Neural cell (in vitro differentiated cells): ENCODE data around the gene GNB3. TPM values are rescaled to one million over a fixed set of nuclear protein-coding genes. Genes with fewer than 3 reads are reported as not detected.

Experiments
- H2AFZ ChIP-seq: fragments of 200-600, 300-800 bp; sonication (generic), shearing (Covaris generic); 2 replicates; pipeline ENCODE4 v1.6.0; 2014; ENCODE audit warnings: low read depth, mild to moderate bottlenecking, antibody characterized with exemption, low read length, moderate library complexity
- H3F3A ChIP-seq: fragments of 200-600 bp; shearing (Covaris generic); 2 replicates; pipeline ENCODE4 v1.6.1; 2016; ENCODE audit warnings: mild to moderate bottlenecking, moderate library complexity, mixed read lengths, antibody characterized with exemption, low read length; ENCODE audit not compliant: insufficient read depth, poor library complexity, severe bottlenecking
- H3K27ac ChIP-seq: fragments of 200-600, 300-800 bp; sonication (generic), shearing (Covaris generic); 2 replicates; pipeline ENCODE4 v1.5.1; 2014; ENCODE audit warnings: mild to moderate bottlenecking, low read length, moderate library complexity
- H3K27me3 ChIP-seq: fragments of 300-800, 200-600 bp; sonication (generic), shearing (Covaris generic); 2 replicates; pipeline ENCODE4 v1.6.0; 2014; ENCODE audit warnings: mild to moderate bottlenecking, low read depth, low read length, moderate library complexity; ENCODE audit not compliant: insufficient read depth
- H3K36me3 ChIP-seq: fragments of 300-800, 200-600 bp; sonication (generic), shearing (Covaris generic); 2 replicates; pipeline ENCODE4 v1.5.1; 2014; ENCODE audit warnings: mild to moderate bottlenecking, antibody characterized with exemption, low read length, moderate library complexity; ENCODE audit not compliant: insufficient read depth
- H3K4me2 ChIP-seq: fragments of 300-800, 200-600 bp; sonication (generic), shearing (Covaris generic); 2 replicates; pipeline ENCODE4 v1.6.0; 2014; ENCODE audit warnings: mild to moderate bottlenecking, low read length
- H3K4me3 ChIP-seq: fragments of 300-800, 200-600 bp; sonication (generic), shearing (Covaris generic); 2 replicates; pipeline ENCODE4 v1.5.1; 2014; ENCODE audit warnings: mild to moderate bottlenecking, low read length, moderate library complexity
- H3K79me2 ChIP-seq: fragments of 200-600 bp; shearing (Covaris generic); replicated peaks from 2 replicates; pipeline ENCODE4 v1.6.0; 2014; ENCODE audit warnings: mild to moderate bottlenecking, low read length, moderate library complexity; ENCODE audit not compliant: insufficient read depth
- H3K9ac ChIP-seq: fragments of 300-800, 200-600 bp; sonication (generic), shearing (Covaris generic); 2 replicates; pipeline ENCODE4 v1.6.1; 2016; ENCODE audit warnings: mild to moderate bottlenecking, low read length, mixed read lengths
- H3K9me2 ChIP-seq: fragments of 200-600 bp; shearing (Covaris generic); 2 replicates; pipeline ENCODE4 v1.6.1; 2016; ENCODE audit warnings: mild to moderate bottlenecking, low read length, mixed read lengths; ENCODE audit not compliant: insufficient read depth
- H3K9me3 ChIP-seq: fragments of 200-600, 300-800 bp; sonication (generic), shearing (Covaris generic); 2 replicates; pipeline ENCODE4 v1.6.1; 2016; ENCODE audit warnings: mild to moderate bottlenecking, mixed run types, low read length, moderate library complexity, mixed read lengths
- H4K20me1 ChIP-seq: fragments of 200-600 bp; shearing (Covaris generic); 2 replicates; pipeline ENCODE4 v1.6.1; 2016; ENCODE audit warnings: mild to moderate bottlenecking, mixed run types; ENCODE audit not compliant: insufficient read depth
- EP300 ChIP-seq: fragments of 450-650 bp; conservative IDR thresholded peaks from 2 replicates; pipeline ENCODE4 v1.6.1; 2014; ENCODE audit warnings: antibody characterized with exemption, mild to moderate bottlenecking, moderate library complexity; ENCODE audit not compliant: poor library complexity, severe bottlenecking
- POLR2AphosphoS5 ChIP-seq: IDR thresholded peaks from 2 replicates; pipeline ENCODE4 v1.6.1; 2012
- RAD21 ChIP-seq: fragments of 450-650 bp; conservative IDR thresholded peaks from 2 replicates; pipeline ENCODE4 v1.6.1; 2014; ENCODE audit warnings: antibody characterized with exemption, mild to moderate bottlenecking, moderate library complexity
- REST ChIP-seq: IDR thresholded peaks from 2 replicates; pipeline ENCODE4 v1.6.1; 2012; ENCODE audit warnings: borderline replicate concordance
- SMC3 ChIP-seq: fragments of 450-650 bp; conservative IDR thresholded peaks from 2 replicates; pipeline ENCODE4 v1.6.1; 2014; ENCODE audit warnings: antibody characterized with exemption, mild to moderate bottlenecking, moderate library complexity; ENCODE audit not compliant: poor library complexity
- TAF1 ChIP-seq: IDR thresholded peaks from 2 replicates; pipeline ENCODE4 v1.6.1; 2012; ENCODE audit warnings: low read depth
- polyA plus RNA-seq: library from polyadenylated mRNA; depleted of rRNA; stranded (reverse); fragments of >200 nt; gene quantifications from 2 replicates; pipeline ENCODE4 v1.2.3, GENCODE V29; 2014
- TF ChIP-seq, protein P1 (sequence below): fragments of 450-650 bp; IDR thresholded peaks from 2 replicates; pipeline ENCODE4 v1.5.1; 2014; ENCODE audit warnings: antibody characterized with exemption, mild to moderate bottlenecking, moderate library complexity; ENCODE audit not compliant: poor library complexity, severe bottlenecking

GNB3 gene
- polyA plus RNA-seq, 1 donor from 2014 or later = 18.8 TPM

GRCh38 chr12:6861391-6861790 lies 20.7 kb downstream of the GNB3 start:
- Histone ChIP-seq H3K27me3 (no peaks in the 10 kb centered on the region), H3K79me2 (no peaks in the 10 kb centered on the region), H3K9me3 (no peaks in the 10 kb centered on the region), H3K27ac (no peak overlapping the region), H3K9ac (no peak overlapping the region), H3K9me2 (no peaks in the 10 kb centered on the region), H2AFZ (no peak overlapping the region), H4K20me1 (no peaks in the 10 kb centered on the region), H3K4me2 (no peak overlapping the region), H3K36me3 (peaks cover 4% of the 10 kb centered on the region), H3F3A (no peaks in the 10 kb centered on the region), H3K4me3 (no peak overlapping the region)
- TF ChIP-seq EP300 (no peak), POLR2AphosphoS5 (no peak), RAD21 (no peak), TAF1 (no peak)
- TF ChIP-seq, protein P1, sequence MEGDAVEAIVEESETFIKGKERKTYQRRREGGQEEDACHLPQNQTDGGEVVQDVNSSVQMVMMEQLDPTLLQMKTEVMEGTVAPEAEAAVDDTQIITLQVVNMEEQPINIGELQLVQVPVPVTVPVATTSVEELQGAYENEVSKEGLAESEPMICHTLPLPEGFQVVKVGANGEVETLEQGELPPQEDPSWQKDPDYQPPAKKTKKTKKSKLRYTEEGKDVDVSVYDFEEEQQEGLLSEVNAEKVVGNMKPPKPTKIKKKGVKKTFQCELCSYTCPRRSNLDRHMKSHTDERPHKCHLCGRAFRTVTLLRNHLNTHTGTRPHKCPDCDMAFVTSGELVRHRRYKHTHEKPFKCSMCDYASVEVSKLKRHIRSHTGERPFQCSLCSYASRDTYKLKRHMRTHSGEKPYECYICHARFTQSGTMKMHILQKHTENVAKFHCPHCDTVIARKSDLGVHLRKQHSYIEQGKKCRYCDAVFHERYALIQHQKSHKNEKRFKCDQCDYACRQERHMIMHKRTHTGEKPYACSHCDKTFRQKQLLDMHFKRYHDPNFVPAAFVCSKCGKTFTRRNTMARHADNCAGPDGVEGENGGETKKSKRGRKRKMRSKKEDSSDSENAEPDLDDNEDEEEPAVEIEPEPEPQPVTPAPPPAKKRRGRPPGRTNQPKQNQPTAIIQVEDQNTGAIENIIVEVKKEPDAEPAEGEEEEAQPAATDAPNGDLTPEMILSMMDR = no peak

DNA sequence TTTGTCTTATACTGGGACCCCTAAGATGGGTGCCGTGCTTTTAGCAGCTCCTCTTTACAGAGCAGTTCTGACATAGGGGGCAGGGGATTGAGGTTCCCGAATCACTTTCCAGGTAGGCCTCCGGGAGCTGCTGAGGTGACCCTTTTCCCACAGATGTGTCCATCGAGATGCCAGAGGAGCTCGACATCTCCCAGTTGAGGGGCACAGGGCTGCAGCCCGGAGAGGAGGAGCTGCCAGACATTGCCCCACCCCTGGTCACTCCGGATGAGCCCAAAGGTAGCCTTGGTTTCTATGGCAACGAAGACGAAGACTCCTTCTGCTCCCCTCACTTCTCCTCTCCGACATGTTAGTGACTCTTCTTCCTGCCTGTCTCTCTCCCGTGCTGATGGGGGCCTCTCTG lies 22.3 kb downstream of the GNB3 start:
- Histone ChIP-seq H4K20me1 (no peaks in the 10 kb centered on the region), H3K9ac (no peak overlapping the region), H3K9me2 (no peaks in the 10 kb centered on the region), H3K36me3 (no peaks in the 10 kb centered on the region), H3K4me2 (no peak overlapping the region), H3K27me3 (no peaks in the 10 kb centered on the region), H3K27ac (no peak overlapping the region), H3K79me2 (no peaks in the 10 kb centered on the region), H2AFZ (no peak overlapping the region), H3K9me3 (no peaks in the 10 kb centered on the region), H3F3A (peaks cover 3% of the 10 kb centered on the region), H3K4me3 (no peak overlapping the region)
- no peak for TF ChIP-seq REST
- TF ChIP-seq SMC3 = no peak
- TF ChIP-seq, protein P1 = no peak
